Measurements from ENCODE around the gene SUGP1. TPM values are rescaled to one million over a fixed set of nuclear protein-coding genes. Genes with fewer than 3 reads are reported as not detected.
A peak's percentile ranks its signal among the peaks of the same experiment; 100 is the strongest.

Gene SUGP1
- total and polyA plus RNA-seq, 2 of the 13 experiments (the other 11 are each of a cell fraction or from before 2014, with no cell fraction given), result 21.6 to 25.9 TPM

GRCh38 chr19:19260417-19261214, 59.7 kb downstream of the SUGP1 start:
- no peaks in the 10 kb centered on the region for H3K79me2 ChIP-seq (ENCODE audit: insufficient read depth, low read length)
- intact Hi-C loops (cut with micrococcal nuclease; ENCODE audit: unreplicated experiment) (no loop called here), in situ Hi-C loops (cut with HindIII; ENCODE audit: extremely low pct_ligation_motif_present, low pct_unique_long_range_greater_than_20kb) (no loop called here)
- no peak overlapping the region for H3K9ac ChIP-seq (ENCODE audit: insufficient read depth, low read depth, low read length)
- DNase-seq (ENCODE audit: low spot score) (no peak), ATAC-seq (no peak), FAIRE-seq (no peak)
- POLR2A ChIA-PET, result no interaction called here
- H3K27me3 ChIP-seq (ENCODE audit: control insufficient read depth in 1 of 2, insufficient read depth in 2 of 2, low read length in 2 of 2), result peaks cover 0 to 15% of the 10 kb centered on the region in 2 experiments; a peak in 4 of 5 replicates
- no peak overlapping the region for H3K4me2 ChIP-seq (ENCODE audit: low read depth, low read length)
- no peak overlapping the region for H2AFZ ChIP-seq (ENCODE audit: low read length)
- 87% methylated on average over 33 of the region's 36 CpGs for WGBS (ENCODE audit: low lambda C conversion rate)
- H3K4me1 ChIP-seq (ENCODE audit: insufficient read depth, low read length), result peaks cover 15% of the 10 kb centered on the region
- no peaks in the 10 kb centered on the region for H3K36me3 ChIP-seq (replicated peaks in 1 of 2; ENCODE audit: control insufficient read depth in 1 of 2, insufficient read depth in 2 of 2, low read length in 2 of 2)
- CTCF ChIA-PET (ENCODE audit: low intra/inter-chr PET ratio, low total read pairs), result no interaction called here
- no peak overlapping the region for H3K27ac ChIP-seq (ENCODE audit: extremely low read length, insufficient read depth, low read length)
- H3K4me3 ChIP-seq (replicated peaks in 1 of 3; ENCODE audit: insufficient read depth in 1 of 3, low read depth in 2 of 3, low read length in 3 of 3), result no peak overlapping the region
- H4K20me1 ChIP-seq (ENCODE audit: insufficient read depth, low read length), result no peaks in the 10 kb centered on the region
- H3K9me3 ChIP-seq (ENCODE audit: low read length), result no peaks in the 10 kb centered on the region
- BruUV-seq (replicated peaks), result no TSS peak
- TF ChIP-seq ZMYM3 (CRISPR knock-in tag; IDR thresholded peaks at IDR 0.05), result no peak
- TF ChIP-seq, protein P1, sequence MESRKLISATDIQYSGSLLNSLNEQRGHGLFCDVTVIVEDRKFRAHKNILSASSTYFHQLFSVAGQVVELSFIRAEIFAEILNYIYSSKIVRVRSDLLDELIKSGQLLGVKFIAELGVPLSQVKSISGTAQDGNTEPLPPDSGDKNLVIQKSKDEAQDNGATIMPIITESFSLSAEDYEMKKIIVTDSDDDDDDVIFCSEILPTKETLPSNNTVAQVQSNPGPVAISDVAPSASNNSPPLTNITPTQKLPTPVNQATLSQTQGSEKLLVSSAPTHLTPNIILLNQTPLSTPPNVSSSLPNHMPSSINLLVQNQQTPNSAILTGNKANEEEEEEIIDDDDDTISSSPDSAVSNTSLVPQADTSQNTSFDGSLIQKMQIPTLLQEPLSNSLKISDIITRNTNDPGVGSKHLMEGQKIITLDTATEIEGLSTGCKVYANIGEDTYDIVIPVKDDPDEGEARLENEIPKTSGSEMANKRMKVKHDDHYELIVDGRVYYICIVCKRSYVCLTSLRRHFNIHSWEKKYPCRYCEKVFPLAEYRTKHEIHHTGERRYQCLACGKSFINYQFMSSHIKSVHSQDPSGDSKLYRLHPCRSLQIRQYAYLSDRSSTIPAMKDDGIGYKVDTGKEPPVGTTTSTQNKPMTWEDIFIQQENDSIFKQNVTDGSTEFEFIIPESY (CRISPR knock-in tag; IDR thresholded peaks at IDR 0.05), result peak; percentile 81

DNA sequence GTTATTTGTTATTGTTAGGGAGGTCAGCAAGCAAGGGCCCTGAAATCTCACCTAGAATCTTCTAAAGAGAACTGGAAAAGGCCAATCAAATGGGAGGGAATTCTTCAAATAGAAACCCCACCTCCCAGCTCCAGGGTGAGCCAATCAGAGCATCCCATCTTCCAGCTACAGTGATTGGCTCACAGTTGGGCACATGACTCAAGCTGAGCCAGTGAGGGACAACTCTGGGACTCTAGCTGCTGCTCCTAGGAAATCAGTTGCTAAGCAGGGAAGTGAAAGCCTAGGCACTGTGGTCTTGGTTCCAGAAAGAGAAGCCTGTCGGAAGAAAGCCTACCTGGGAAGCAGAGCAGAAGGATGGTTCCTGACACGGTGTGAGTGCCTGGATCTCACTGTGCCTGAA, 60.6 kb downstream of the SUGP1 start:
- Histone ChIP-seq H2AFZ (ENCODE audit: low read length) (no peak overlapping the region), H3K27me3 (ENCODE audit: control insufficient read depth in 1 of 2, insufficient read depth in 2 of 2, low read length in 2 of 2) (peaks cover 0 to 22% of the 10 kb centered on the region in 2 experiments; a peak in 4 of 5 replicates), H3K4me2 (ENCODE audit: low read depth, low read length) (no peak overlapping the region), H3K36me3 (replicated peaks in 1 of 2; ENCODE audit: control insufficient read depth in 1 of 2, insufficient read depth in 2 of 2, low read length in 2 of 2) (no peaks in the 10 kb centered on the region), H3K9ac (ENCODE audit: insufficient read depth, low read depth, low read length) (no peak overlapping the region), H3K4me3 (replicated peaks in 1 of 3; ENCODE audit: insufficient read depth in 1 of 3, low read depth in 2 of 3, low read length in 3 of 3) (no peak overlapping the region), H3K4me1 (ENCODE audit: insufficient read depth, low read length) (peaks cover 17% of the 10 kb centered on the region), H3K79me2 (ENCODE audit: insufficient read depth, low read length) (no peaks in the 10 kb centered on the region), H3K27ac (ENCODE audit: extremely low read length, insufficient read depth, low read length) (no peak overlapping the region), H3K9me3 (ENCODE audit: low read length) (no peaks in the 10 kb centered on the region), H4K20me1 (ENCODE audit: insufficient read depth, low read length) (no peaks in the 10 kb centered on the region)
- no TSS peak for BruUV-seq (replicated peaks)
- no peak for FAIRE-seq
- peak; percentile 38 for DNase-seq (ENCODE audit: low spot score)
- WGBS (ENCODE audit: low lambda C conversion rate), result 91% methylated on average over 2 of the region's 2 CpGs
- POLR2A ChIA-PET, result no interaction called here
- in situ Hi-C loops (cut with HindIII; ENCODE audit: extremely low pct_ligation_motif_present, low pct_unique_long_range_greater_than_20kb), result no loop called here
- intact Hi-C loops (cut with micrococcal nuclease; ENCODE audit: unreplicated experiment), result no loop called here
- ATAC-seq, result peak; percentile 50
- CTCF ChIA-PET (ENCODE audit: low intra/inter-chr PET ratio, low total read pairs), result no interaction called here
- TF ChIP-seq MIXL1 (CRISPR knock-in tag; IDR thresholded peaks at IDR 0.05) (no peak), ZNF205 (CRISPR knock-in tag; IDR thresholded peaks at IDR 0.05) (no peak), SRY (CRISPR knock-in tag; IDR thresholded peaks at IDR 0.05) (no peak), KDM6A (CRISPR knock-in tag; IDR thresholded peaks at IDR 0.05; ENCODE audit: low read depth) (no peak), POLR2AphosphoS5 (IDR thresholded peaks at IDR 0.05; ENCODE audit: low read depth, low read length) (no peak), RFXANK (CRISPR knock-in tag; IDR thresholded peaks at IDR 0.05) (peak; percentile 94), TEAD3 (CRISPR knock-in tag; optimal IDR thresholded peaks at IDR 0.05; ENCODE audit: borderline replicate concordance) (no peak)
- TF ChIP-seq, protein P2, sequence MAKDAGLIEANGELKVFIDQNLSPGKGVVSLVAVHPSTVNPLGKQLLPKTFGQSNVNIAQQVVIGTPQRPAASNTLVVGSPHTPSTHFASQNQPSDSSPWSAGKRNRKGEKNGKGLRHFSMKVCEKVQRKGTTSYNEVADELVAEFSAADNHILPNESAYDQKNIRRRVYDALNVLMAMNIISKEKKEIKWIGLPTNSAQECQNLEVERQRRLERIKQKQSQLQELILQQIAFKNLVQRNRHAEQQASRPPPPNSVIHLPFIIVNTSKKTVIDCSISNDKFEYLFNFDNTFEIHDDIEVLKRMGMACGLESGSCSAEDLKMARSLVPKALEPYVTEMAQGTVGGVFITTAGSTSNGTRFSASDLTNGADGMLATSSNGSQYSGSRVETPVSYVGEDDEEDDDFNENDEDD (CRISPR knock-in tag; IDR thresholded peaks at IDR 0.05; ENCODE audit: borderline replicate concordance), result no peak
- TF ChIP-seq, protein P3, sequence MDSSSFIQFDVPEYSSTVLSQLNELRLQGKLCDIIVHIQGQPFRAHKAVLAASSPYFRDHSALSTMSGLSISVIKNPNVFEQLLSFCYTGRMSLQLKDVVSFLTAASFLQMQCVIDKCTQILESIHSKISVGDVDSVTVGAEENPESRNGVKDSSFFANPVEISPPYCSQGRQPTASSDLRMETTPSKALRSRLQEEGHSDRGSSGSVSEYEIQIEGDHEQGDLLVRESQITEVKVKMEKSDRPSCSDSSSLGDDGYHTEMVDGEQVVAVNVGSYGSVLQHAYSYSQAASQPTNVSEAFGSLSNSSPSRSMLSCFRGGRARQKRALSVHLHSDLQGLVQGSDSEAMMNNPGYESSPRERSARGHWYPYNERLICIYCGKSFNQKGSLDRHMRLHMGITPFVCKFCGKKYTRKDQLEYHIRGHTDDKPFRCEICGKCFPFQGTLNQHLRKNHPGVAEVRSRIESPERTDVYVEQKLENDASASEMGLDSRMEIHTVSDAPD (CRISPR knock-in tag; IDR thresholded peaks at IDR 0.05), result no peak
- TF ChIP-seq, protein P4, sequence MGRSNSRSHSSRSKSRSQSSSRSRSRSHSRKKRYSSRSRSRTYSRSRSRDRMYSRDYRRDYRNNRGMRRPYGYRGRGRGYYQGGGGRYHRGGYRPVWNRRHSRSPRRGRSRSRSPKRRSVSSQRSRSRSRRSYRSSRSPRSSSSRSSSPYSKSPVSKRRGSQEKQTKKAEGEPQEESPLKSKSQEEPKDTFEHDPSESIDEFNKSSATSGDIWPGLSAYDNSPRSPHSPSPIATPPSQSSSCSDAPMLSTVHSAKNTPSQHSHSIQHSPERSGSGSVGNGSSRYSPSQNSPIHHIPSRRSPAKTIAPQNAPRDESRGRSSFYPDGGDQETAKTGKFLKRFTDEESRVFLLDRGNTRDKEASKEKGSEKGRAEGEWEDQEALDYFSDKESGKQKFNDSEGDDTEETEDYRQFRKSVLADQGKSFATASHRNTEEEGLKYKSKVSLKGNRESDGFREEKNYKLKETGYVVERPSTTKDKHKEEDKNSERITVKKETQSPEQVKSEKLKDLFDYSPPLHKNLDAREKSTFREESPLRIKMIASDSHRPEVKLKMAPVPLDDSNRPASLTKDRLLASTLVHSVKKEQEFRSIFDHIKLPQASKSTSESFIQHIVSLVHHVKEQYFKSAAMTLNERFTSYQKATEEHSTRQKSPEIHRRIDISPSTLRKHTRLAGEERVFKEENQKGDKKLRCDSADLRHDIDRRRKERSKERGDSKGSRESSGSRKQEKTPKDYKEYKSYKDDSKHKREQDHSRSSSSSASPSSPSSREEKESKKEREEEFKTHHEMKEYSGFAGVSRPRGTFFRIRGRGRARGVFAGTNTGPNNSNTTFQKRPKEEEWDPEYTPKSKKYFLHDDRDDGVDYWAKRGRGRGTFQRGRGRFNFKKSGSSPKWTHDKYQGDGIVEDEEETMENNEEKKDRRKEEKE (IDR thresholded peaks at IDR 0.05), result no peak
